NCI-H226 (cell line): ENCODE data around the gene ASTL.

ENCODE experiments used
- DNase-seq: peaks from one replicate; pipeline ENCODE4 v3.0.0-alpha.2; 2015

The ASTL gene

DNA sequence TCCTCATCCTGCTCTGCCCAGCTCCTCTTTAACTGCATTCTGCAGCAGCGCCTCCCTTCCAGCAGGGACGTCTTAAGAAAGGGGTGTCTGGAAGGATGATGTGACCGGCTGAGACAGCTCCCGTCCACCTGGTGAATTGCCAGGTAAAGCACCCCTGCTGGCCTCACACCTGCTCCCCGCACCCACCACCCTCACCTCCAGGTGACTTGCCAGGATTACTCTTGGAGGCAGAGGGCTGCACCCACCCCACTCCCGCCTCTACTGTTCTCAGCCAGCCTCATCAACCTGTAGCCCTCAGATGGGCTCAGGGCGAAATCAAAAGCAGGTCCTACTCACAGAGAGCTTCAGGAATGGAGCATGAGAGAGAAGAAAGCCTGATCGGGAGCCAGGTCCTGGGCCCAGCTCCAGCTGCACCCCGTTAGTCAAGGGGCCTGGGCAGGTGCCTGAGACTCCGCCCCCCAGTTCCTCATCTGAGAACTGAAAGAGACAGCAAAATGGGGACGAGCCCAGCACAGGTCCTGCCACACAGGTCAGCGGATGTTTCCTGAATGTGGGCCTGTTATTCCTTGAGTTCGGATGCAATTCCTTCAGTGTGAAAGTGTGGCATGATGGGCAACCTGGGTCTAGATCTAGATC lies 27.6 kb downstream of the ASTL start:
- no peak for DNase-seq

DNA sequence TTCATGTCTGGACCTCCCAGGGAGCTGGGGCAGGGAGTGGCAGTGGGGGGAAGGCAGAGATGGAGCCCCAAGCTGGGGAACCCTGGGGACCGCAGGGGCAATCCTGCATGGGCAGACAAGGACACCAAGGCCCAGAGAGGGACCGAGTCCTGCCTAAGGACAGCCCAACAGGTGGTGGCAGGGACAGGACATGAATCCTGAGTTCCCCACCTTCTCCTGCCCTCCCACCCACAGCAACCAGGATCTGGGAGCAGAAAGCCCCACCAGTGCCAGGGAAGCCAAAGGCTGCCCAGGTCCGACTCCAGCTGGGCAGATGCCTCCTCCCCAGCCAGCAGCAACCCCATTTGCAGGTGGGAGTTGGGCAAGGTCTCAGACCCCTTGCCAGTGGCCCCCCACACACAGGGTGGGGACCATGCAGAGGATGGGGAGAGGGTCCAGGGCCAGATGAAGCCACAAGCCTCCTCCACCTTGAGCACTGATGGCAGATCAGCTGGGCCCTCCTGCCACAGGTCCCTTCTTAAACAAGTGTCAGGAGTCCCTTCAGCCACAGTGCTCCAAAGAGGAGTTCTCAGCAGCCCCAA lies 28.3 kb downstream of the ASTL start:
- no peak for DNase-seq

DNA sequence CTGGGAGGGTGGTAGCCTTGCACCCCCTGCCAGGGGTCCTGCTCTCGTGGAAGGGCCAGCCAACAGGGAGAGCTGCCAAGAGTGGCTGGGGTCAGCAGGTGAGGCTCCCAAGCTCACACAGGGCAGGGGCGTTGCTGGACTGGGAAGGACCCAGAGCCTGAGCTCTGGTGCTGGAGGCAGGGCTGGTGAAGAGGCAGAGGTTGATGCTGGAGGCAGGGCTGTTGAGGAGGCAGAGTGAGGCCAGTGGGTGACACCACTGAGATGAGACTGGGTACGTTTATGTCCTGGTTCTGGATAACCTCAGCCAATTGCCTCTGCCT lies 29.0 kb downstream of the ASTL start:
- no peak for DNase-seq

DNA sequence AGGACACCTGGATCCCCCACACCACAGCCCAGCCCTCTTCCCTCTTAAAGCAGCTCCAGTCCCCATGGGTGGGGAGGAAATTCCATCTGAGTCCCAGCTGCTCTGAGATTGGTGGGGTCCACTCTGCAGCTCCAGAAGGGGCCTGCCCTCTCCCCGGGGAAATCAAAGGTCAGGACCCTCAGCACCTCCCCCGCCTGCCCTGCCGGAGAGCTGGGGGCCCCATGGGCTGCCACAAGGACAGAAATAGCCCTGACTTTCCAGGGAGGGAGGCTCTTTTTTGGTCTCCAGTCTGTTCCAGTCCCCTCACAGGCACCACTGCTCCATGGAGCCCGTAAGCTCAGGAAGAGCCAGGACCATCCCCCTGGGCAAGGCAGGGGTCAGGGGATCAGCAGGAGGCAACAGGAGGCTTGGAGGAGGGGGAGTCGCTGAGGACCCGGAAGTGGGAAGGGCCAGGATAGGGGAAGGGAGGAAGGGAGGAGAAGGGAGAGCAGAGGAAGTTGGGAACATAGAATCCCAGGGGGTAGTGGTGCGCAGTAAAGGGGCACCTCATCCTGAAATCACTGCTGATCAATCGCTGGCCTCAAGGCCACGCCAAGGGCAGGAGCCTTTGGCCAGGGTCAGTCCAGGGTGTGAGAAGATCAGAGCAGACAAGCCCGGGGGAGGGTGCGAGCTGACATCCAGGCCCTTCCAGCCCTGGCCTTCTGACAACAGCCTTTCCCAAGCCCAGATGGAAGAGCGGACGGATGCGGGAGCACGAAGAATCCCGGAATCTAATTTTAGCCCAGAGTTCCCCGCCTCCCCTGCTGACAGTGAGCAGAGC lies 29.6 kb downstream of the ASTL start:
- no peak for DNase-seq

DNA sequence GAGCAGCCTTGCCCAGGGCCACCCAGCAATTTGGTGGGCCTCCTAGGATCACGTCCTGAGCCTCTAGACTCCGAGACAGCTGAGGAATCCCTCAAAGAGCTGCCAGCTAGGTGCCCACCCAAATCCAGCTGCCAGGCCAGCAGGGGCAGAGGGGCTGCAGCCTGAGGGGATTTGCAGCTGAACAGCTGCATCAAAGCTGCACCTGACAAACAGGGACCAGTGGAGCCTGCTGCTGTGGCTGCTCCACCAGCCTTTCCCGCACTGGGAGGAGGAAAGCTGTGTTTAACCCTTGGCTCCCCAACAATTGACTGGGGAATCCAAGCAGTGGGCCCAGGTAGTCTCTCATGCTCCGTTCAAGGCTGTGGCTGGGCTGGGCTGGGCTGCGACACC lies 30.2 kb downstream of the ASTL start:
- DNase-seq: no peak

DNA sequence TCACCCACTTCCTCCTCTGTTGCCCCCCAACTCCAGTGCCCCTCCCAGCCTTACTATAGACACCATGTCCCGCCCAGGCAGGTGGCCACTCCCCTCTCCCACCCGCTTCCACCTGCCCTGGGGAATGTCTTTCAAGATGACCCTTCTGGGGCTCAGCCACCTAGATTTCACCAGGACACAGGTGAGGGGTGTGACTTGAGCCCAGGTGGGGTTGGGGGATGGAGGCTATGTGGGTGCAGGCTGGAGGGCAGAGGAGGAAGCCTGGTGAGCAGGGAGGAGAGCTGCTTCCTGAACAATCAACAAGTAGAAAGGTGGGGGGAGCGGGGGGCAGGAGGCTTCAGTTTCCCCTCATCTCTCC lies 30.6 kb downstream of the ASTL start:
- DNase-seq: no peak

DNA sequence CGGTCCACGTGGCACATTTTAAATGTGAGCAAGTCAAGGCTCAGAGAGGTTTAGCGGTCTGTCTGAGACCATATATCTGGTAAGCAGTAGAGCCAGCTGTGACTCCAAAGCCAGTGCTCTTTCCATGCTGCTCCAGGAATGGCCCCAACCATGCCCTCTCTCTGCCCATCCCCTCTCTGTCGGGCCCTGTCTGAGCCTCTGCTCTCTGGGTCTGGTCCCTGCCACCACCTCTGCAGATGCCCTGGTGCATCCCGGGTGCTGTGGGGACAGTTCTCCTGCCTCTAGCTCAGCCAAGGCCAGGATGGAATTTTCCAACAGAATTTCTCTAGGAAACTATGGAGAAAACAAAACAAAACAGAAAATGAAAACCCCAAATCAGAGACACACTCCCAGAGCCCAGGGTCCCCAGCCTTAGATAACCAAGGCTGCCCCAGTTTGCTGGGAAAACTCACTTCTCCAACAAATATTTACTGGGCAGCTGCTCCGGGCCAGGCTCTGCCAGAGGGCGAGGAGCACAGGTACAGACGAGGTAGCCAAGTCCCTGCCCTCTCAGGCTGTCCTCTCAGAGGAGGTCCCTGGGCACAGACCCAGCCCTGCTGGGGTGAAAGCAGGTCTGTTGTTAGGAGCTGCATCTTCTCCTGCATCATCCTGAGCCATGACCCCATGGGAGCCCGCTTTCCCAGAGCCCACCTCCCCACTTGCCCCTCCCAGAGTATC lies 31.2 kb downstream of the ASTL start:
- no peak for DNase-seq

DNA sequence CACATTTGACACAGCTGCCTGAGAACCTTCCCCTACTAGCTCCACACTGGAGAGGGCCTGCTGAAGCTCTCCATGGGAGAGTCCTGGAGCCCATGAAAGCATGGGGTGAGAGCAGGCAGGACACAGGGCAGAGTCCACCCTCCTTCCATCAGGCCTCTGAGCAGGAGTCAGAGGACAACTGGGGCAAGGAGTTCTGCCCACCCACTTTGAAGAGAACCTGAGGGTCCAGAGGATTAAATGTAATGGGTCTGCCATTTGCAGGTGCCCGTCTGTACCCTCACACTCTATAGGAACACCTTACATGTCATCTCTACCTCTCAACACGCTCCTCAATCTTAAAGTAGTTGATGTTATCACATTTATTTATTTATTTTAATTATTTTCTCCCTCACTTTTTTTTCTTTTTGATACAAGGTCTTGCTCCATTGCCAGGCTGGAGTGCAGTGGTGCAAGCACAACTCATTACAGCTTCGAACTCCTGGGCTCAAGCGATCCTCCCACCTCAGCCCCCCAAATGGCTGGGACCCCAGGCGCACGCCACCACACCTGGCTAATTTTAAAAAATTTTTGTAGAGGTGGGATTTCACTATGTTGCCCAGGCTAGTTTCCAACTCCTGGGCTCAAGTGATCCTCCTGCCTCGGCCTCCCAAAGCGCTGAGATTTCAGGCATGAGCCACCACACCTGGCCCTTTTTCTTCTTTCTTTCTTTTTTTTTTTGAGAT lies 32.1 kb downstream of the ASTL start:
- DNase-seq: no peak

DNA sequence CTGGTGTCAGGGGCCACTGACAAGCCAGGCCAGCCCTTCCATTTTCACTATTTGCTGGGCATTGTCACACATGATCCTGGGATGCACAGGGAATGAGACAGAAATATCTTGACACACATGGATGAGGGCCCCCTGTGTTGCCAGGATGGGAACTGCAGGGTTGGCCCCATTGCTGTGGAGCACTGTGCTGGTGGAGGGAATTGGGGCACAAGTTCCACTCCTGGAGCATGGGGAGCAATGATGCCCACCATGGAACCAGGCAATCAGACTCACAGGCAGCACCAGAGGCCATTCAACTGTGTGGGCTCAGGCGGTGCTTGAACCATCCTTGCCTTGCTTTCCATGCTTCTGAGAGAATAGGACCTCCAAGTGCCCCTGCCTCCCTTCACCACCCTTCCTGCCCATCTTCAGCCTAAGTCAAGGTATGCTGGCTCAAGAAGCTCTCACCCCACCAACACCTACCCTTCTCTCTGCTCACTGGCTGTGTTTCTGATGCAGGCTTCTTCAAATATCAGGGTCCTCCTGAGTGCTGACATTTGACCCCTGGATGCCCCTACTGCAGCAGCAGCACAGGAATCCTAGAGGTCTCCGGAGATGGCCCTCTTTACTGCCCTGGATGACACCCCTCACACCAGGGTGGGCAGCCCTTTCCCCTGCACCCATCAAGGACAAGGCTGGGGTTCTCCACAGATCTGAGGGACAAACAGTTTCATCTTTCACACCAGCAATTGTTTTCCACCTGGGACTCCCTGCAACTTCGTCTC lies 33.0 kb downstream of the ASTL start:
- no peak for DNase-seq

DNA sequence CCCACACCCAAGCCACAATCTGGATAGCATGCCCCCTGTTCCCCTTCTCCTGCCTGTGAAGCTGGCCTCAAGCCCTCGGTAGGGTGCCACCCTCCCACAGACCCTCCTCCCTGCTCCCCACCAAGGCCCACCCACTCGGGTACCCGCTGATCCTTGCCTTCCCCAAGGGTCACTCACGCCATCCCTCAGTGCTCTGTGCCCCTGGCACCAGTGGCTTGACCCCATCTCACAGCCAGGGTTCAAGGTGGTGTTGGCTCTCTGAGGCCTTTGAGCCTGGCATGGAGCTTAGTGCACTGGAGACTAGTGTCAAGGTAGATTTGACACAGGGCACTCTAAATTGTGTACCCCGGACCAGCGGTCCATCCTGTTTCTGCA lies 33.8 kb downstream of the ASTL start:
- DNase-seq: no peak

DNA sequence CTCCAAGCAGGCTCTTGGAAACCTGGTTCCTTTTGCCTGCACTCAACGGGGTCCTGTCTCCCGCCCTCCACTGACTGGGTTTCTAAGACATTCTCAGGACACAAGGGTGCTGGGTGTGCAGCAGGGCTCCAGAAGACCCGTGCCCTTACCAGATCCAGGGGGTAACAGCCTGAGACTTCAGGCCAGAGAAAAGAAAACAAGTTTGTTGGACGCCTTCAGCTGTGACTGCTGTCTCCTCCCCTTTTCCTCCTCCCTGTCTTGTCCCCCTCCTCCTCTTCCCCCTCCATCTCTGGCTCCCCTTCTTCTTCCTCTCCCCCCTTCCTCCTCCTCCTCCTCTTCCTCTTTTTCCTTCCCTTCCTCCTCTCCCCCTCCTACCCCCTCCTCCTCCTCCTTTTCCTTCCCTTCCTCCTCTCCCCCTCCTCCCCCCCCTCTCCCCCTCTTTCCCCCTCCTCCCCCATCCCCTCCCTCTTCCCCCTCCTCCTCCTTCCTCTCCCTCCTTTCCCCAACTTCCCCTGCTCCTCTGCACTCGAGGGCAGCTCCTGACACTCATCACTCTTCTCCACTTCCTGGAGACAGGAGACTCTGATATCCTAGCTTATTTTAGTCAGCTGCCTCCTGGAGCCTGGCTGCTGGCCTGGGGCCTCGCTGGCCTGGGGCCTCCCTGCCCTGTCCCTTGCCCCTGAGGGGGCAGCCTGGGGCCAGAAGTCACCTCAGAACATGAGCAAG lies 34.4 kb downstream of the ASTL start:
- peak; percentile 18 for DNase-seq

DNA sequence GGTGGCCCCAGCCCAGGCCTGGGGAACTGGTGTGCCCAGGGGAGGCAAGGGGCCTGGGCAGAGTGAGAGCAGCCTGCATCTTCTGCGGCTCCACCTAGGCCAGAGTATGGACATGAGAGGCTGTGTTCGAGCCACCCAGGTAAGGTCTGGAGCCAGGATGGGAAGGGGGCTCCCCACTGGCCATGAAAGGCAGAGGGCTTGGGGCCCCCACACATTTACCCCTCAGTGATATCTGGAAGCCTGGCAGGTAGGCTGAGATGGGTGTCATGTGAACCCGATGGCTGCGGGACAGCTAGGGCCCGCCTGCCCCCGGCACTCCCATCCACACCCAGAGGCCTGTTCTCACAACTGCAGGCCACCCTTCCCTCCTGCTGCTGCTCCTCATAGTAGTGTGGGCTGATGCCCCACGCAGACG lies 35.1 kb downstream of the ASTL start:
- DNase-seq: no peak

DNA sequence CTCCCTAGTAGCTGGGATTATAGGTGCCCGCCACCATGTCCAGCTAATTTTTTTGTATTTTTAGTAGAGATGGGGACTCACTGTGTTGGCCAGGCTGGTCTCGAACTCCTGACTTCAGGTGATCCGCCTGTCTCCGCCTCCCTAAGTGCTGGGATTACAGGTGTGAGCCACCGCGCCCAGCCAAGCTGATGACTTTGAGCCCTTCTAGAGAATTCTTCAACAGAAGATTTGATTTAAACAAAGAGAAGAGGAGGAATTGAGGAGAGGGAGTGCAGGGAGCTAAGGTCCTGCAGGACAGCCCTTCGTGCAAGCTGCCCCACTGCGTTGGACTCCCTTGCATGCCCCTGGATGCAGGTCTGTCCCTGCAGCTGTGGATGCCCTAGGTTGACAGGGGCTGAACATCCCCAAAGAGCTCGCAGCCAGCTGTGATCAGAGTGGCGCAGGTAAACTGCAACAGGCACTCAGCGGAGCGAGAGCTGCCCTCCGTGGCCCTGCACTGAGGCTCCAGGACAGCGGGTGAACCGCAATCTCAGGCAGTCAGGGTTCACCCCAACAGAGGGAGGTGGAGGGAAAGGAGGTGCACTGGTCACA lies 35.6 kb downstream of the ASTL start:
- no peak for DNase-seq

DNA sequence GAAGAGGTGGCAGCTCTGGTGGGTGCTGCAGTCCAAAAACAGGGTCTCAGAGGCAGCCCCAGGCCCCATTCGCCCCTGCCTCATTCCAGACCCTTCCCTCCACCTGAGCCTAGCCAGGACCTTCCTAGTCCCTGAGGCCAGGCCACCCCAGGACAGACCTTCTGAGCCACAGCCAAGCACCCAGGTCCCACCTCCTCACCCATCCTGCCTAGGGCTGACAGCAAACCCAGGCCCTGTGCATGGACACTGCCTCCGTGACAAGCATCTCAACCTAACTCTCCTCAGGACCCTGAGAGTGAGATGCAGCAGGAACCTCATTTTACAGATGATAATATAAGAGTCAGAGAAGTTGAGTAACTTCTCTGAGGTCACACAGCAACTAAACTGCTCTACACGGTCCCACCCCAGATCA lies 37.4 kb downstream of the ASTL start:
- DNase-seq: no peak

DNA sequence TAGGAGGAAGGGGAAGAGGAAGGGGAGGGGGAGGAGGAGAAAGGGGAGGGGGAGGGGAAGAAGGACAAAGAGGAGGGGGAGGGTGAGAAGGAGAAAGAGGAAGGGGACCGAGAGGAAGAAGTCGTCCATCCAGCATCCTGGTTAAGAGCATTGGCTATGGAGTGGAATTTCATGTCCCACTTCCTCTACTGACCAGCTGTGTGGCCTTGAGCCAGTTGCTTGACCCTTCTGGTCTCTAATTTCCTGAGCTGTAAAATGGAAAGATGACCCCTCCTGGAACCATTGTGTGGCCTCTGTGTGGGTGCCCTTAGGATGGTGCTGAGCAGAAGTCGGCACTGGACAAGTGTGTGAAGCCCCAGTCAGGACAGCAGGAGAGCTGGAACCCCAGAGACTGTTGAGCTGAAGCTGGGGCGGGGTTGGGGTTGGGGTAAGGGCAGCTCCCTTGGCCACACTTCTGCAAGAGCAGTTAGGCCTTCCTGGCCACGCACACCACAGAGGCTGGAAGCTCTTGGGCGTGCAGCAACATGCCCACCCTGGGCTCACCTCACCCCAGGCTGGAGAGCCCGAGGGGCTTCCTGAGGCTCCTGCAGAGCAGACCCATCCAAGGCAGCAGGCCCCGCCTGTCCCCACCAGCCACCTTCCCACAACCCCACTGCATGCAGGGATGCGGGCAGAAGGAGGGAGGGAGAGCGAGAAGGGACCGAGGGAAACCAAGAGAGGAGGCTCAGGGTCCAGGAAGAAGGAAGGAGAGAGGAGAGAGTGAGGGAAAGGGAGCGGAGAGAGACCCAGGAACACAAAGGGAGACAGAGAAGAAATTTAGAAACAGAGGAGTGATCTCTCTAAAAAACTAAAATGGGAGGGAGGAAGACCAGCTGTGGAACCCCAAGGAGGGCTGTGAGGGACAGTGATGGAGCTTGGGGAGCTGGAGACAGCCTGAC lies 38.2 kb downstream of the ASTL start:
- no peak for DNase-seq

DNA sequence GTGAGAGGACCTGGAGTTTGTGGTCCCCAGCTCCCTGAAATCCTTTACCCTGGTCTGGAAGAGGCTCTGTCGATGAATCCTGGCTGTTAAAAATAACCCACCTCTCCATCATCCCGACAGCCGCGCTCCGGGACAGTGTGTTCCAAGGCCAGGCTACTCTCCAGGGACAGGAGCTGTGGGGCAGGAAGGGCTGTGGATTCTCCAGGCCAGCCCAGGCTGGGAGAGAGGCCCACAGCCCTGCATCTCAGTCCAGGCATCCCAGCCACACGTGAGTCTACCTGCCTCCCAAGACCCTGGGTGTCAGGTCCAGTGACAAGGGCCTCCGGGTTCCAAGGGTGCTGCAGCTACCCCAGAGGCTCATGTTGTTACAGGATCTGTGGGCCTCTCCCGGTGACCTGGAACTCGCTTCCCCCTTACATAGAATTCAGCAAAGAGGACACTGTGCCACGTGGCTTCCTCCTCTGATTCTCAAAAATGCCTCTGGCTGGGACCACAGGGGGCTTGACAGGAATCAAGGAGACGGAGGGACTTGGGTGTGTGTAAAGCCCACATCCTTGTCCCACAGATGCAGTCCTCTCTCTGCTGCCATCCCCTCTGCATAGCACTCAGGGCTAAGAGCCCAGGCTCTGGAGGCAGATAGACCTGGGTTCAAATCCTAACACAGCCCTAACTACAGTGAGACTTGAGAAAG lies 39.3 kb downstream of the ASTL start:
- no peak for DNase-seq

DNA sequence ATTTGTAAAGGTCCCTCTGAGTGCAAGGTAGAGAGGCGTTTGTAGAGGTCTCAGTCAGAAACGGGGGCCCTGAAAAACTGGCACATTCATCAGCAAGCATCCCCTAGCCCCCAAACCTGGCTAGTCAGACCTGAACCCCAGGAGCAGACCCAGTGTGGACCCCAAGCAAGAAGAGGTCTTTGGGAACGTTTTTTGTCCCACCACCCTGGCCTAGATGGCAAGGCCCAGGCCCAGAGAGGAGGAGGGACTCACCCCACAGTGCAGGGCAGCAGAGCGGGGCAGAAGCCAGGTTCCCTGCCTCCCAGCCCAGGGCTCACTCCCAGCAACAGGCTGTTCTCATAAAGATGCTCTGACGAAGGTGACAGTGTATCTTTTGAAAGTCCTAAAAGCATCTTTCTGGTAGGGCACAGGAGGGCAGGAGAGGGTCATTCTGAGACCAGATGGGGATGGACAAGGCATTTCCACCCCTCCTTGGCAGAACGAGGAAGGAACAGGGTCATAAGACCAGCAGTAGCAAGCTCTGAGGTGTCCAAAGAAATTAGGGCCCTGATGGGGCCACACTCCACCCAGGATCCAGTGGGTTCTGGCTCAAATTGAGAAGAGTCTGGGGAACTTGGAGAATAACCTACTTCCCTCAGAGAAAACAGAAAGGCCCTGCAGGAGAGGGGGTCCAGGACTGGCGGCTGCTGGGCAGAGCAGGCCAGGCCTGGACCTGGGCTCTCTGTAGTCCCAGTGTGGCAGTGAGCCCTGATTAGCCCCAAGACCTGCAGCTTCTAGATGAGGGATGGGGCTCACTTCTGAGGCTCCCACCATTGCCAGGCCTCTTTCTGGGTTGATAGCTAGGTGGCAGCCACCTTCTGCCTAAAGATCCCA lies 40.1 kb downstream of the ASTL start:
- DNase-seq: no peak

DNA sequence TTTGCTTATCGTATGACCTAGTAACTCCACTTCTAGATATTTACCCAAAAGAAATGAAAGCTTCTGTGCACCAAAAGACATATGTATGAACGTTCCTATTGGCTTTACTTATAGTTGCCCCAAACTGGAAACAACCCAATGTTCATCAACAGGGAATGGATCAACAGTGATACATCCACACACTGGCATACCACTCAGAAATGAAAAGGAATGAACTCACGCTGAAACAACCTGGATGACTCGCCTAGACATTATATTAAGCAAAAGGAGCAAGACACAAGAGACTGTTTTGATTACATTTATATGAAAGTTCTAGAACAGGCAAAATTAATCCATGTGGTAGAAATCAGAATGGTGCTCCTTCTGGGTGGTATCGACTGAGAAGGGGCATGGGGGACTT lies 40.9 kb downstream of the ASTL start:
- no peak for DNase-seq
